ENCODE measurements around the gene CHD9. TPM values are rescaled to one million over a fixed set of nuclear protein-coding genes. Genes with fewer than 3 reads are reported as not detected.

The CHD9 gene
- total and polyA plus RNA-seq, 9 of the 15 experiments (the other 6 are each of a cell fraction or from before 2014, with no cell fraction given) = 29.0 to 69.3 (median 40.6) TPM

DNA sequence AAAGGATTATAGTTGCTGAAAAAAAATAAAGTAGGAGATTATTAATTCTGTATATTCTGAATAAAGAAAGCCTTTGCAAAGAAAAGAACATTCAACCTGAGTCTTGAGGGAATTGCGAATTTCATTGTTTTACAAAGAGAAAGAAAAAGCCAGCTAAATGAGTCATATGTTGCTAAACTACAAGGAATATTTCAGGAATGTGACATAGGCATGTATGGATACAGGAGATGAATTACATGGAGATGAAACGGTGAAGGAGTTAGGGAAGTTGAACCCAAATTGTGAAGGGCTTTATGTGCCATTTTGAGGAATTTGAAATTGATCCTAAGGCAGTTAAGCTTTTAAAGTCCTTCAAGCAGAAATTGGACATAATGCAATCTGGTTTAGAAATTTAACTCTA is 202.2 kb downstream of the CHD9 start:
- Histone ChIP-seq H3K27ac (ENCODE audit: extremely low read depth, low read depth, low read length) (no peak overlapping the region), H3K4me3 (no peak overlapping the region), H3K9me3 (replicated peaks; ENCODE audit: control insufficient read depth, insufficient read depth, low read depth, low read length) (no peaks in the 10 kb centered on the region), H3K9ac (ENCODE audit: insufficient read depth in 1 of 2, low read depth in 2 of 2, low read length in 2 of 2) (no peak overlapping the region), H4K20me1 (replicated peaks; ENCODE audit: control insufficient read depth, insufficient read depth, low read length) (no peaks in the 10 kb centered on the region), H3K79me2 (ENCODE audit: control insufficient read depth, insufficient read depth, low read length) (no peaks in the 10 kb centered on the region), H3K36me3 (ENCODE audit: control insufficient read depth, insufficient read depth, low read length) (peaks cover 84% of the 10 kb centered on the region), H3K27me3 (ENCODE audit: control insufficient read depth in 2 of 2, insufficient read depth in 2 of 2, low read length in 2 of 2) (no peaks in the 10 kb centered on the region), H3K9me1 (ENCODE audit: control insufficient read depth, insufficient read depth, low read length) (no peaks in the 10 kb centered on the region), H3K4me2 (ENCODE audit: insufficient read depth, low read length) (no peak overlapping the region), H3K4me1 (replicated peaks in 1 of 2; ENCODE audit: control insufficient read depth in 2 of 2, insufficient read depth in 2 of 2, low read length in 2 of 2) (no peaks in the 10 kb centered on the region), H2AFZ (ENCODE audit: low read depth, low read length) (no peak overlapping the region)
- ATAC-seq = no peak
- no peak for FAIRE-seq
- BruUV-seq (replicated peaks) = no TSS peak
- DNase-seq (ENCODE audit: extremely low read depth in 1 of 4, low spot score in 3 of 4) = no peak
- TF ChIP-seq ZNF232 (CRISPR knock-in tag; IDR thresholded peaks at IDR 0.05) (no peak), ZNF444 (CRISPR knock-in tag; IDR thresholded peaks at IDR 0.05) (no peak), ZBTB1 (CRISPR knock-in tag; IDR thresholded peaks at IDR 0.05; ENCODE audit: borderline replicate concordance, low read depth) (no peak), CBX5 (IDR thresholded peaks at IDR 0.05; ENCODE audit: borderline replicate concordance, low read depth) (no peak), ZNF165 (CRISPR knock-in tag; IDR thresholded peaks at IDR 0.05; ENCODE audit: borderline replicate concordance) (no peak), PTBP1 (IDR thresholded peaks at IDR 0.05; ENCODE audit: low read depth, low read length) (no peak), NFE2 (IDR thresholded peaks at IDR 0.05; ENCODE audit: low read depth) (no peak), ZNF584 (CRISPR knock-in tag; IDR thresholded peaks at IDR 0.05; ENCODE audit: low read depth) (no peak), TOE1 (IDR thresholded peaks at IDR 0.05; ENCODE audit: borderline replicate concordance) (no peak), TOE1 (CRISPR knock-in tag; IDR thresholded peaks at IDR 0.05; ENCODE audit: borderline replicate concordance, low read depth) (no peak), FOXM1 (IDR thresholded peaks at IDR 0.05; ENCODE audit: low read depth) (no peak), FOXM1 (CRISPR knock-in tag; IDR thresholded peaks at IDR 0.05; ENCODE audit: low read depth) (no peak), SP2 (IDR thresholded peaks at IDR 0.05; ENCODE audit: extremely low read depth, low read depth, low read length, poor library complexity, severe bottlenecking) (no peak)
- TF ChIP-seq, protein P1, sequence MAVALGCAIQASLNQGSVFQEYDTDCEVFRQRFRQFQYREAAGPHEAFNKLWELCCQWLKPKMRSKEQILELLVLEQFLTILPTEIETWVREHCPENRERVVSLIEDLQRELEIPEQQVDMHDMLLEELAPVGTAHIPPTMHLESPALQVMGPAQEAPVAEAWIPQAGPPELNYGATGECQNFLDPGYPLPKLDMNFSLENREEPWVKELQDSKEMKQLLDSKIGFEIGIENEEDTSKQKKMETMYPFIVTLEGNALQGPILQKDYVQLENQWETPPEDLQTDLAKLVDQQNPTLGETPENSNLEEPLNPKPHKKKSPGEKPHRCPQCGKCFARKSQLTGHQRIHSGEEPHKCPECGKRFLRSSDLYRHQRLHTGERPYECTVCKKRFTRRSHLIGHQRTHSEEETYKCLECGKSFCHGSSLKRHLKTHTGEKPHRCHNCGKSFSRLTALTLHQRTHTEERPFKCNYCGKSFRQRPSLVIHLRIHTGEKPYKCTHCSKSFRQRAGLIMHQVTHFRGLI (CRISPR knock-in tag; IDR thresholded peaks at IDR 0.05) = no peak
- TF ChIP-seq, protein P2, sequence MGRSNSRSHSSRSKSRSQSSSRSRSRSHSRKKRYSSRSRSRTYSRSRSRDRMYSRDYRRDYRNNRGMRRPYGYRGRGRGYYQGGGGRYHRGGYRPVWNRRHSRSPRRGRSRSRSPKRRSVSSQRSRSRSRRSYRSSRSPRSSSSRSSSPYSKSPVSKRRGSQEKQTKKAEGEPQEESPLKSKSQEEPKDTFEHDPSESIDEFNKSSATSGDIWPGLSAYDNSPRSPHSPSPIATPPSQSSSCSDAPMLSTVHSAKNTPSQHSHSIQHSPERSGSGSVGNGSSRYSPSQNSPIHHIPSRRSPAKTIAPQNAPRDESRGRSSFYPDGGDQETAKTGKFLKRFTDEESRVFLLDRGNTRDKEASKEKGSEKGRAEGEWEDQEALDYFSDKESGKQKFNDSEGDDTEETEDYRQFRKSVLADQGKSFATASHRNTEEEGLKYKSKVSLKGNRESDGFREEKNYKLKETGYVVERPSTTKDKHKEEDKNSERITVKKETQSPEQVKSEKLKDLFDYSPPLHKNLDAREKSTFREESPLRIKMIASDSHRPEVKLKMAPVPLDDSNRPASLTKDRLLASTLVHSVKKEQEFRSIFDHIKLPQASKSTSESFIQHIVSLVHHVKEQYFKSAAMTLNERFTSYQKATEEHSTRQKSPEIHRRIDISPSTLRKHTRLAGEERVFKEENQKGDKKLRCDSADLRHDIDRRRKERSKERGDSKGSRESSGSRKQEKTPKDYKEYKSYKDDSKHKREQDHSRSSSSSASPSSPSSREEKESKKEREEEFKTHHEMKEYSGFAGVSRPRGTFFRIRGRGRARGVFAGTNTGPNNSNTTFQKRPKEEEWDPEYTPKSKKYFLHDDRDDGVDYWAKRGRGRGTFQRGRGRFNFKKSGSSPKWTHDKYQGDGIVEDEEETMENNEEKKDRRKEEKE (IDR thresholded peaks at IDR 0.05; ENCODE audit: borderline replicate concordance in 1 of 2, control insufficient read depth in 1 of 2, low read depth in 2 of 2, low read length in 1 of 2) = no peak
- in situ Hi-C loops (cut with MboI) = no loop called here
- ChIA-PET CTCF (ENCODE audit: low intra/inter-chr PET ratio) (no interaction called here), POLR2A (no interaction called here)
- WGBS (ENCODE audit: insufficient coverage, low coverage, missing lambda C conversion rate) = 92% methylated on average over 2 of the region's 2 CpGs
- intact Hi-C loops (cut with micrococcal nuclease) = no loop called here
